OCI-LY1 (cell line): ENCODE measurements around the gene ATXN1L.

Source experiments
- CTCF ChIP-seq: fragments of 200-600 bp; sonication (generic), shearing (Covaris generic); IDR thresholded peaks from 2 replicates; pipeline ENCODE4 v1.5.1; 2017; ENCODE audit warnings: mild to moderate bottlenecking, antibody characterized with exemption, low read length, moderate library complexity, mixed read lengths
- EZH2 ChIP-seq: fragments of 200-600 bp; sonication (generic), shearing (Covaris generic); IDR thresholded peaks from 2 replicates; pipeline ENCODE4 v1.8.0; 2017; ENCODE audit warnings: borderline replicate concordance, mixed run types, mild to moderate bottlenecking, antibody characterized with exemption, low read length, moderate library complexity, mixed read lengths

- TF ChIP-seq CTCF = no peak
- TF ChIP-seq EZH2 = no peak
Observed at GRCh38 chr16:71896764-71897368, 51.1 kb downstream of the ATXN1L start.
